ENCODE data around the gene IGLL5.
A peak's percentile ranks its signal among the peaks of the same experiment; 100 is the strongest.

IGLL5 gene

GRCh38 chr22:22940961-22941605, 53.5 kb downstream of the IGLL5 start:
- no peak for DNase-seq

- DNase-seq = no peak
These were observed 54.4 kb downstream of the IGLL5 start for GRCh38 chr22:22941831-22942510.

DNA sequence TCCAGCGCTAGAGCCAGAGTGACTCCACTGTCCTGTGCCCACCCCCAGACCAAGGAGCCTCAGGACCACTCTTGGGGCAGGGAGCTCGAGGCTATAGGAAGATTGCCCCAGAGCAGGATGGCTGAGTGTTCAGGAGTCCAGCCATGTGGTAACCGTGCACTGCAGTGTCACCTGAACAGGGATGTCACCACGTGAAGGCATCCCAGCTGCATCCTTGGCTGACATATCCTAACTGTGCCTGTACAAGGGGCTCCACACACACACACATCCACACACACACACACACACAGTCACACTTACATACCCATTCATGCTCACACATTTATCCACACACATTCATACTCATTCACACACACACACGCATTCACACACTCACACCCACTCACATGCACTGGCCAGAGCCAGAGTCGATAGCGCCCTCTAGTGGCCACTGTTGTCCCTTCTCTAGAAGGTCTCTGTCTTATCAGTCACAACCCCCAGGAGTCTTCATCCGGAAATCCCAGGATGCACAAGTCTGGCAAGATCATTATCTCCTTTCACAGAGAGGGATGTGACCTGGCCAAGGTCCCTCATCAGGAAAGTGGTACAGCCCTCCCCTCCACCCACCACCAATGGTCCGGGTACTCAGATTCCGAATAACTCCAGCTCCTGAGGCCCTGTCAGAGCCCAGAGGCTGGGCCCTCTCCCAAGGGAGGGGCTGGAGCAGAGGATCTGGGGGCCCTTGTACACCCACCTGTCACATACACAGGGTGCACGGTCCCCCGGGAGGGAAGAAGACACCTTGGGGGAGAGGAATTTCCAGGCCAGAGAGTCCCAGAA, 55.1 kb downstream of the IGLL5 start:
- DNase-seq = peak; percentile 88

- no peak for DNase-seq
These were observed 56.1 kb downstream of the IGLL5 start for GRCh38 chr22:22943521-22944267.

DNA sequence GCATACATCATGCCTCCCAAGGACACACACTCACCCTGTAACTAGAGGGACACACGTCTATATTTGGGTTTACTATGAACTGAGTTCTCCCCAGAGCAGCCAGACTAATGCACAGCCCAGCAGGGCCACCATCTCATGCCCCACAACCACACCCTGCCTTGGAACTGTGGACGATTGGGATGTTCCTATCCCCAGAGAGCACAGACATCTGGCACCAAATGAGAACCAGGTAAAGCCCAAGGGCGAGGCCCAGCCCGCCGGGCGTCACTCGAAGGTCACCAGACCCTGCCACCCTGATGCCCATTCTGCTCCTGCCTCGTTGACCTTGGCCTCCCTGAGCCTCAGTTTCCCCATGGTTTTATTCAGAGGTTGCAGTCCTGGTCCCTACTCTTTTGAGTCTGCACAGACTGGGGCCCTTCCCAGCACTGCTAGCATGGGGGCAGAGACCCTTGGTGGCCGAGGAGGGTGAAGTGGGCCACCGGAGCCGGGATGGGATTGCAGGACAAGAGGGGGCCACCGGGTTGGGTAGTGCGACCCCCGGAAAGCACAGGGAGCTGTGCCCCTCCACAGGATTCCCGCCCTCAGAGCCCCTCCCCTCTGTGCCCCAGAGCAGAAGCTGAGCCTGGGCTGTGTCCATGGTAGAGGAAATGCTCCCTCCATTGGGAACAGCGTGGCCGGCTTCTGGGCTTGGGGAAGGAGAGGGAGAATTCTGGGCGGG, 56.8 kb downstream of the IGLL5 start:
- DNase-seq = no peak

DNA sequence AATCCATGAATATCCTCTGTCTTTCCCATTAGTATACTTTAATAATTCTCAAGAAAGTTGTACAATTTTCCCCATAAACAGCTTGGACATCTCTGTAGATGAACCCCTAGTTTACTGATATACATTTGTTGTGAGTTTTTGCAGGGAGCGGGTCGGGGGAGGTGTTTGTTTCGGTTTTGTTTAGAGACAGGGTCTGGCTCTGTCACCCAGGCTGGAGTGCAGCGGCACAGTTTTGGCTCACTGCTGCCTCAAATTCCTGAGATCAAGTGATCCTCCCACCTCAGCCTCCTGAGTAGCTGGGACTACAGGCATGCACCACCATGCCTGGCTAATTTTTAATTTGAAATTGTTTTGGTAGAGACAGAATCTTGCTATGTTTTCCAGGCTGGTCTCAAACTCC, 57.6 kb downstream of the IGLL5 start:
- DNase-seq = no peak

Measured in hematopoietic multipotent progenitor cell treated with erythropoietin and hydrocortisone succinate and interleukin-3 and kit ligand, for 6 days (in vitro differentiated cells).